HG03571 (cell line): ENCODE data around the gene LRRTM3.

ENCODE experiments used
- ATAC-seq: cut with Tn5 transposase; IDR thresholded peaks from one replicate; pipeline ENCODE4 v1.9.1; 2021; ENCODE audit not compliant: unreplicated experiment

LRRTM3 gene

DNA sequence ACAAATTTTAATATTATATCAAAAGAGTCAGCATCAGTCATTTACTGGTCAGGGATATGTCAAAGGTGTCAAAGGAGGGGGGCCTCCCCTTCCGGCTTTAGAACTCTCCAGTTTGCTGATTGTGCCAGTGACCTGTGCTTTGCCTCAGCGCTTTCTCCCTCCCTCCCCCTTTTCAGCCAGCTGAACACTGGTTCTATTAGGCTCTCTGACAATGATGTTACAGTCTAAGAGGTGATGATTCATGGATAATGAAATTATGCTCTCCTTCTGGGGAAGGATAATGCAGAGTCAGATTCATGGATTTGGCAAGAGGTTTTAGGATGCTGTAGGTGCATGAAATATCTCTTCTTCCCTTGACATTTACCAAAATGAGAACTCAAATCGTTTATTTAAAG, 6.1 kb downstream of the LRRTM3 start:
- no peak for ATAC-seq

DNA sequence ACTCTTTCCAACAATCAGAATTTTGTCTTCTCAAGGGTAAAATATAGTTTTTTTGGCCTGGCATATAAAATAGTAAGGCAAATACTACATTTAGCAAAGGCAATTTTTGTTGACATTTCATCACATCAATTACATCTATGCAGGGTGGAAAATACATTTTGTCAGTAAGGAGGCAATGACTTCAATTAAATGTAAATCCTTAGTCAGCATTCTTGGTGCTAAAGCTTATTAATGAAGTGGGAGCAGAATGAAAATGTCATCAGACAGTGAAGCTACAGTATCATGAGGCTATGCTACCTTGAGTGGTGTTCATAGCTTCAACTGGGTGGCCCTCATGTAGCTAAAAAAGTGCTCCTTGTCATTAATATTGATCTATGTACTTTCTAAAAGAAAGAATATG, 8.9 kb downstream of the LRRTM3 start:
- ATAC-seq, result no peak

DNA sequence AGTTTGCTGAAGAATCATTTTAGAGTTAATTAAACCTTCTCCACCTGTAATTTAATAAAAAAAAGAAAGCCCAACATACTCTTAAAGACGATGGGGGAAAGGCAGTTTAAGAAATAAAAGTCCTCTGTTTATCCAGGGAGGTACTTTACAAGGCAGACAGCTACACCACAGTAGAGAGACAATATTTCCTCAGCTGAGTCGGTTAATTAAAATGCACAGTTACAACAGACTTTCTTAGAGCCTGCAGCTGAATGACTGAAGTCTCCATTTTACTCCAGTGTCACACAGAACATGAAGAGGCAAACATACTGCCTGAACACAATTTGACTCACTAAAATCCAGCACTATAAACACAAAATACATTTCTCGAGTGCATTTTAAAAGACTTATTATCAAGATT, 15.1 kb downstream of the LRRTM3 start:
- ATAC-seq, result no peak

DNA sequence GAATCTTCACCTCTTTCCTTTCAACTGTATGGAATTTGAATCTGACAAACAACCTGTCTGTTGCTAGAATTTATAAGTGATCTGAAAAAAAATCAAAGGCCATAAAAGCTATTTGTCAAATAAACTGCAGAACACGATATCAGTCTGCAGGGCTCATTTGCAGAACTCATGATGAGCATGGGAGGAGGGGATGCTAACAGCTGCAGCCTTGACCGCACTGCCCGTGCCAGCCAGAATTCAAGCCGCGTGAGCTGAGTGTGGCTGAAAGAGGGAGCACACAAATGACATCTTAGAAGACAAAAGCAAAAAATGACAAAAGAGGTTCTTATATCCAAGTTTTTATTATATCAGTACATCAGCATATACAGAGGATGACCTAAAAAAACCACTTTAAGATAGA, 15.7 kb downstream of the LRRTM3 start:
- no peak for ATAC-seq

DNA sequence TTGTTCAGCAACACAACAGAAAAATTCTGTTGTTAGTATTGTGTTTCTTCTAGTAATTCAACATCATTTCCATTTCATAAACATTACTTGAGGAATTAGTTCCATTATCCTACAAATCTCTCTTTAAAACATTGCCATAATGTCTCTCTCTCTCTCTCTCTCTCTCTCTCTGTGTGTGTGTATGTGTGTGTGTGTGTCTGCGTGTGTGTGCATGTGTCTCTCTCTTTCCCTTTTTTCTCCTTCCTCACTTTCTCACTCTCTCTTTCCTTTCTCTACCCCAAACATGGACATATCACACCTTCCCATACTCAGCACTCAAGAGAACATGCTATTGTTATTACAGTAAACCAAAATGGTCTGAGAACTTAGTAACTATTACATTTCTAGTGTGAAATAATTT, 16.6 kb downstream of the LRRTM3 start:
- ATAC-seq, result no peak

DNA sequence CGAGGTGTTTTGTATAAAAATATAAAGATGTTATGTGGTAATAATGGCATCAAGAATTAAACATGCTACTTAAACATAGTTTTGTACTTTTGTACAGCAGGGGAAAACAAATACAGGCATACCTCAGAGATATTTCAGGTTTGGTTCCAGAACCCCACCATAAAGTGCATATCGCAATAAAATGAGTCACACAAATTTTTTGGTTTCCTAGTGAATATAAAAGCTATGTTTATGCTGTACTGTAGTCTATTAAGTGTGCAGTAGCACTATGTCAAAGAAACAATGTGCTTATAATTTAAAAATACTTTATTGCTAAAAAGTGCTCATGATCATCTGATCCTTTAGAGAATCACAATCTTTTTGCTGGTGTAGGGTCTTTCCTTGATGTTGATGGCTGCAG, 17.8 kb downstream of the LRRTM3 start:
- no peak for ATAC-seq

DNA sequence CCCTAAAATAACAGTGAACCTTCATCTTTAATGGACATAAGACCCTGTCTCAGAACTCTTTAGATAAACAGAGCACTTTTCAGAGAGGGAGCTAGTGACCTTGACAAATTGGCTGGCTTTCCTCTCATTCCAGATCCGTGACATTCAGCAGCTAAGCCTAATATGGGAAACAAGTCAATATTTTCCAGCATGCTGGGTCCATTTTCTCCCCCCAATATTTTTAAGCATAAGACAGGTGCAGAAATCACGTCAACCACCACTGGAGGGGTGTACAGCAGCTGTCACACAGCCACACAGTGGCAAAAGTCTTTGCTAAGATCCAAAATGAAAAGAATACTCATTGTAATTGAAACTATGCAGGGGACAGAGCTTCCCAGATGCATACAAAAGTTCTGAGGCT, 26.1 kb downstream of the LRRTM3 start:
- ATAC-seq, result no peak

DNA sequence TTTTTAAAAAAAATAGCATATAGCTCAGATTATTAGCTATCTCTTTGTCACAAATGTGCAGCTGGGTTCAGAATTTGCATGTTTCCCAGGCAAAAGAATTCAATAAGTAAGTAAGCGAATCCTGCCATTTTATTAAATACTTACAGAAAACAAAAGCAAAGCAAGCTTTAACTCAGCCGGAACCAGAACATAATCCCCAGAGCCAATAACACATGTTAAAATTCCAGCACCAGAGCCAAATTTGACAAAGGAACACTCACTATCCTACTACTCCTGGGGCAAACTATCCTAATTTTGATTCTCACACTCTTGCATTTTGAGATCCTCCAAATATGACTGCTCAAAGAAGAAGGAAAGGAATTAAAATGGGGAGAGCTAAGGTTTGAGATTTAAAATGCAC, 32.6 kb downstream of the LRRTM3 start:
- no peak for ATAC-seq

DNA sequence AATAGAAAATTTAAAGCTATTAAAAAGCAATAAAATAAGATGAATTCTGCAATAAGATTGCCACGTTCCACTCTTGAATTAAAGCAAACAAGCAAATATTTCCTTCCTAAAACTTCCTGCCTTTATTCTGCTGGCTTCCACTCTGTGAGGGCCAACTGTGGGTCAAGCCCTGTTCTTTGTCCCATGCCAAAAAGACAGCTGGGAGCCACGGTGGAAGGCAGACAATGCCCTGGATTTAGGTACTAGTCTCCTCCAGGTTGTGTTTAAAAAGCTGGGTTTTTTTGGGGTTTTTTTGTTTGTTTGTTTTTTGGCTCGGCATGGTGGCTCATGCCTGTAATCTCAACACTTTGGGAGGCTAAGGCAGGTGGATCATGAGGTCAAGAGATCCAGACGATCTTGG, 39.1 kb downstream of the LRRTM3 start:
- no peak for ATAC-seq

DNA sequence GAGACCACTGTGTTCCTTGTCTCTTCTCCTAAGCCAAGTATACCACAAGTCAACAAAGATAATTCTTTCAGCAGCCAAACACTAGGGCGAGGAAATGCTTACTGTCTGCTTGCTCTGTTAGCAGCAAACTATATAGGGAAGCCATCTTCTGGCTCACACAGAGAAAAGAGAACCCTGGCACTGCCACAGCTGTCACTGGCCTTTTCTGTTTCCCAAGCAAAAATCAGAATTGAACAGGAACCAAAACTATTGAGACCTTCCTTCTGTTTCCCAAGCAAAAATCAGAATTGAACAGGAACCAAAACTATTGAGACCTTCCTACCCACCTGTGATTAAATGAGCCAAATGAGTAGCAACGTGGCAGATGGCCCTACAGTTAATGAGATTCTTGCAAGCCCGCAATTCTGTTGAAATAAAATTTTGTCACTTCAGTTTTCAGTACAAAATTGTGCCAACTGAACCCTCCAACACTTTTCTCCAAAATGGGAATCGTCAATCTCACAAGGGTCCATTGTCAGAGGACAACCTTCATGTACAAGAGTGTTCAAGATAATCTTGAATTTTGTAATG, 54.5 kb downstream of the LRRTM3 start:
- no peak for ATAC-seq

DNA sequence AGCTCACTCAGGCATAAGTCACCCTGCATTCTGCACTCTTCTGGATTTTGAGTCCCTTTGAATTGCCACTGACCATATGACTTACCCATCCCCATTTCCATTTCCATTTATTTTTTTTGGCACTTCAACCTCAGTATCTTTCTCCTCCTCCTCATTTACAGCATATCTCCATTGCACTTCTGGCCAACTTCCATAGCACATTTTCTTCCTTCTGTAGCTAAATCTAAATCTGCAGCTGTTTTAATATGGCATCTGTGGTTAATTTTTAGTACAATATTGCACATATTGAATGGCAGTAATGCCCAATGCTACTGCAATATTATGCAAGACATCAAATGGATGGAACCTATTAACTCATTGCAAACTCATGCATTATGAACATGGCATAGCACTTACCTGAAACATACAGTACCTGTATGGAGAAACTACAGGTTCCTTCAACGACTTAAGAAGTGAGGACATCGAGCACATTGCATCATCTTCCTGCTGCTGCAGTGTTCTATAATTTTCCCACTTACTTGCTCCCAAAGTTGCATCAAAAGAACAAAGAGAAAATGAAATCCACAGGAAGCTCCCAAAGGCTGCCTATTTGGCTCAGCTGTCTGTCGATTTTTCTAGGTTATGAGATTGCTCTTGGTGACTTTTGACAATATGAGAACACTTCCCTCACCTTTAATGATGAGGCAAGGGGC, 55.7 kb downstream of the LRRTM3 start:
- ATAC-seq, result no peak

DNA sequence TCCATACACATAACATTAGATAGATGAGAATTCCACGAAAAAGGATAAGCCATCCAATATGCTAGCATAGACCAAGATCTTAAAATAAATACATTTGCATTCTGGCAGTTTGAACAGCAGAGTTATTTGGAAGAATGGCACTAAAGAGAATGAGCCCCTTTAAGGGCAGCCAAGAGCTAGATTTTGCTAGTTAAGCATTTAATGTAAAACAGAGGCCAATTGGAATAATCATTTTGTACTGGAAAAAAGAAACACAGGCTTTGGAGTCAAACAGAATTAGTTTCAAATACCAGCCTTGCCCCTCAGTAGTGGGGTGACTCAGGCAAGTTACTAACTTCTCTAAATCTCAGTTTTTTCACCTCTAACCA, 56.2 kb downstream of the LRRTM3 start:
- no peak for ATAC-seq

DNA sequence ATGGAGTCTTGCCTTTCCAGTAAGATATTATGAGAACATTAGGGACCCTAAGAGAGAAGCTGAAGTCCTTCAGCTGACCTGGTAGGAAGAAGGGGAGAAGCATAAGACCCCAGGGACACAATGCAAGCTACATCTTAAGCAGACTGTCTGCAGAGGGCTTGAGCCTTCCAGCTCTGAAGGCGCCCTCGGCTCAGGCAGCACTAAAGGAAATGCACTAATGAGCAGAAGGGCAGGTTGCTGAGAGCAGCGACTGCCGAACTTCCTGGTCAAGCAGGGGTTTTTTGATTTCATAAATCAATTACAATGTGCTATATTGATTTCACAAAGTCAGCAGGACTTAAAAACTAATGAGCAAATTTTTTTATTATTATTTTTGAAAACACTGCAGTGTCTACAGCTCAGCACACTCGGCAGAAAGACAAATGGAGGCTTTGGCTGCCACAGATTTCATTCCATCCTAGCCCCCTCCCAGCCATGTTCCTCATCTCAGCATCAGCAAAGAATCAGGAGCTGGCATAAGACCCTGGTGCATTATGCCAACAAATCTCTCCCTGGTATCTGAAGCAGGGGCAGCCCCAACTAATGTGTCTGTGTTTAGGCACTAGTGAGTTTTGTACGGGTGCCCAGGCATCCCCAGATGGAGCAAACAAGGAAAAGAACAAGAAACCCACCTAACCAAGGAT, 57.1 kb downstream of the LRRTM3 start:
- ATAC-seq, result no peak

DNA sequence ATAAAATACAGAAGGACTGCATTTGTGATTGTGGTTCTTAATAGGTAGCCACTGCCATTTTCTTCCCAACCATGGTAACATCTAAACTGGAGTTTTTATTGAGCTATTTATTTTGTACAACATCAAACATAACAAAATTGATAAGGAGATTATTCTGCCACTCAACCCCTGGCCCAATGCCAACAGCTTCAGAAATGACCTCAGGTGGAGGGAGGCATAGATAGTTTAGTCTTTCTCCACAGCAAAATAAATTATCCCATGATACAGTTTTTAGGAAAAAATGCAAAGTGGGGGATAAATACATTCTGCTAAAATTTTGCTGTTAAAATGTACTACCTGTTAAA, 57.6 kb downstream of the LRRTM3 start:
- no peak for ATAC-seq

DNA sequence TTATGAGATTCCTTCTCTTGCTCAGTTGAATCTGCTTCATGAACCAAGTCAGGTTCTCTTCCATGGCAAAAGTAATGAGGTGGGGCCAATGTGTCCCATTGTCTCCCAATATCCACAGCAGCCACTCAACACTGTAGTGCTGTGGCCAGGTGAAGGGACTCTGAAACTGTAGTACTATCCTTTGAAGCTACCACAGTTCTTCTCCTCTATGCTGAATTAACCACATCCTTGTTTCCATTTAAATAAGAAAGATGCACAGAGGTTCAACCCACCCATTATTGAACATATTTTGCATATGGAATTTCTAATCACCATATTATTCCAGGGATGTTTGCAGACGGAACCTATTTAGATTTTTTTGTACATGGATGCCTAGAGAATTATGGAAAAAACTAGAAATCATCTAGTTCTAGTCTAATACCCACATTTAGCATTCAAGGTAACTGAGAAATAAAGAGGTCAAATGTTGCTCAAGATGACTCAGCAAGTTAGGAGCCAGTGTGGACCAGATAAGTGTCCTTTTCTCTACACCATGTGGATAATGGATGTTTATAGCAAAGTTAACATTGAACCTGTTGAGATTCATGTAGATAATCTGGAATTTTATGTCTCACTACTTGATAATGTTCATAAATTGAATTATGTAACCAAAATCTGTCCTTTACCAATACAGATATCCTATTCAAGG, 64.5 kb downstream of the LRRTM3 start:
- no peak for ATAC-seq

DNA sequence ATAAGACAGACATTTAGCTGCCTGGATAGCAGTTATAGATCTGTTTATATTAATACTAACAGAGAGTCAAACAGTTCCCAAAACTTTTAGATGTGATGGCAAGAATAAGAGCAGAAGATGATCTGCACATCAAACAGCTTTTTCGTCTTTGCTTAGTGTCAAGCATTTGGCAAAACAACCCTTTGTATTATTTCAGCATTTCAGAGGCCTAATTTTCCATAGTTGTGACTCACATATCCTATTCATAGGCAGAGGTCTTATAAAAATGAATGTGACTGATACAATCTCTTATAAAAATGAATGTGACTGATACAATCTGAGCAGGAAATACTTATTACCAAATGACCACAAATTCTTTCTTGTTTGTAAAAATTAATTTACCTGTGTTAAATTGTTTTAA, 71.2 kb downstream of the LRRTM3 start:
- ATAC-seq, result no peak

DNA sequence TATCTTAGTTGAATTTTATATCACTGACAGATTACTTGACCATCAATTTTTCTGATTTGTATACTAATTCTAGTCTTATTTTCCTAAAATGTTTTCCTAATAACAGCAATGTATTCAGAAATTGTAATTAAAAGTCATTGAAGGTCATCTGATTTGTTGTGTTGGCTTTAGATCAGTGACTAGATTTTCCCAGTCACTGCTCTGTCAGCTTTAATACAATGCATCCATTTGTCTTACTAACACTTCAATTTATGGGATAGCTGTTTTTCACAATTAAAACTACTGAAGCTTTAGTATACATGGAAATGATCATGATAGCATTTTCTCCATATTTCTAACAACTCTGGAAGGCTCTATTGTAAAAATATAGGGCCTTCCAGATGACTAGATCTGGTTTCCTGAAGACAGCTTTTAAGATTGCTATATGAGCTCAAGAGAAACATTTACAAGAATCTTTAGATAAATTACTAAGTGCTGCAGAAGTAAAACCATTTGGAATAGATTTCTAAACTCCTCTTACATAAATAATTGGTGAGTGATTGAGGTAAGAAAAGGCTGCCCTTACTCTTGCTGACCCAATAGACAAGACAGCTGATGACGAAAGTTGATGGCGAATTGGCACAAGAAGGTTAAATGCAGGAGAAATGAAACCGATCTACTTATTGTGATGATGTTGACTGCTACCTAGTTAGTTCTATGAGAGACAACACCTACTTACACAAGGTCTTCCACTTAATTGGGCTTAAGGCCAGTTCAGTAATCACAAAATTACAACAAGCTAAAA, 74.1 kb downstream of the LRRTM3 start:
- ATAC-seq, result no peak

DNA sequence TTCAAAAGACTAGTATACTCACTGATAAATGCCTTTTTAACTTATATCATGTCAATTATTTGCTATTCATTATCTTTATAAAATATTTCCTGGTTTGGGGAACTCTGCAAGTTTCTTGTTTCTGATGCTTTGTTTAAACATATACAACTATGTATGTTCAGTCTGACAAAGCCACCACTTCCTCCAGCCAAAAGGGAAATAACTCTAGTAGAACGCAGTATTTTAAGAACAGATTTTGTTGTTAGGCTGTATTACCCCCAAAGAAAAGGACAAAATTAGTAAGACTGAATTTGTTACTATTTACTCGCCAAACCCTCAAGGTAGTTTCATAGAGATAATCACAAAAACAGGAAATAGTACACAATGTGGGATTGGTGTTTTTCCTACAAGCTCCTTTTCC, 78.9 kb downstream of the LRRTM3 start:
- no peak for ATAC-seq

DNA sequence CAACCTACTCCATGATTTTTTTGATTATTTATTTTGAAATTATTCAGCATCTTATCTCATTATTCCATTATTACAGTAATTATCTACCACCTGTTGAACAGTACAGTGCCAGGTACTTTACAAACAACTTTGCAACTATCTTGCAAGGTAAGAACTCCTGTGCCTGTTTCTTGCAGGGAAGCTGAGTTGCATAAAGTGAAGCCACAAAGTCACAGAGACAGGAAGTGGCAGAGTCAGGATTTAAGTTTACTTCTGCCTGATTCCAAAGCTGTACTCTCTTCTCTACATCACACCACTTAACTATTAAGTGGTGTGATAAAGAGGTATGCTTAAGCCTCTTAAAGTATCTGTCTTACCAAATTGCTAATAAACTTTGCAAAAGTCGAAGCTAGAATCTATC, 80.1 kb downstream of the LRRTM3 start:
- no peak for ATAC-seq

DNA sequence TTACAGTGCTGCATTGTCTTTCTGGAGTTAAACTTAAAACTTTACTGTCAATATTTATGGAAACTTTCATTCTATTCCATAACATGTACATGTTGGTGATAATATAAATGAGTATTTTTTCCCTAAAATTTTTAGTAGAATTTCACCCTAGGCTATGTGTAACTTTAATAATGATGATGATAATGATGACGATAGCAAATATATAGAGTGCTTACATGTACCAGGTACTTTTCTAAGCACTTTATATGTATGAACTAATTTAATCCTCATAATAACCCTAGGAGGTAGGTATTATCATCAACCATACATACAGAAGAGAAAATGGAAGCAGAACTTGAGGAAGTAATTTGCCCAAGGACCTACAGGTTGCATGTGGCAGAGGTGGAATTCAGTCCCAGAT, 85.6 kb downstream of the LRRTM3 start:
- no peak for ATAC-seq

DNA sequence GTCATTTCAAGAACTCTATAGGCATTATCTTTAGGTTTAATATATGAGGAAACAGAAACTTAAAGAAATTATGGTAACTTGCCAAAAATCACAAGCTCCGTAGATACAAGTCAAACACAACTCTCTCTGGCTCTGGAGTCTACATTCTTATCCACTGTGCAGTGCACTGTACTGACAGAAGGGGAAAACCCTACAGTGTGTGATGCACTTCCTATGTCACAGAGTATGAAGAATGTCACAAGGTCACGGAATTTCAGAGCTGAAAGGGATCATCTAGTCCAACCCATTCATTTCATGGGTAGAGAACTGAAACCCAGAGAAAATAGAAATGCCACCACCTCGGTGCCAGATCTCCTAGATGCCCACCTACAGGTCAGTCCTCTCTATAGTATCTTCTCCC, 86.1 kb downstream of the LRRTM3 start:
- ATAC-seq, result no peak

DNA sequence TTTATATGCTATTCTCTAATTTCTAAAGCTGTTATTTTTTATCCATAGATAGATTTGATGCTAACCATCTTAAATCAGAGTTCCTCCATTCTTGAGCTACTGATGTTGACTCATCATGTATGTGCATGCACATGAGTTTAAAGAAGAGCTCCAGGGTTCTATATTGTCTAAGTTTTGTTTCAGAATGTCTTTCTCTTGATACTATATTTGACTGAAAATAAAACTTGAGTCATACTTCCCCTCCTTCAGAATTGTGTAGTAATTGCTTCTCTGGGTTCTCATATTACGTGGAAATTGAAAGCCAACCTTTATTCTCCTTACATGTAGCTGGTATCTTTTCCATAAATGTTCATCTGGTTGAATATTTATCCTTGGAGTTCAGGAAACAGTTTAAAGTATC, 89.4 kb downstream of the LRRTM3 start:
- ATAC-seq, result no peak
